ENCODE results near the gene TP53.
"Not testable (repeated sequence)": the region's sequence is repeated elsewhere in the genome, so short reads cannot be mapped to it uniquely, and the experiment has no call there.

Gene TP53

DNA sequence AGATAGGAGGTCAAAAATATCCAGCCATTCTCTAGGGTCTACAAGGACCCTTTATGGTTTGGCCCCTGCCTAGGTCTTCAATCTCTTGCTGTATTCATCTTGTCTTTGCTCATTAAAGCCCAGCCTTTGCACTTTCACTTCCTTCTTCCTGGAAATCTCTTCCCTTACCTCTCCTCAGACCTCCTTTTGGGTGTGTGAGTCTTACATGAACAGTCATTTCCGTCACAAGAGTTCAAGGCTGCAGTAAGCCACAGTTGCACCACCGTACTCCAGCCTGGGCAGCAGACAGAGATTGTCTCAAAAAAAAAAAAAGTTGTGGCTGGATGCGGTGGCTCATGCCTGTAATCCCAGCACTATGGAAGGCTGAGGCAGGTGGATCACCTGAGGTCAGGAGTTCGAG lies 42.5 kb downstream of the TP53 start:
- no peak for FAIRE-seq
- no peak for DNase-seq (ENCODE audit: insufficient read length)
- TF ChIP-seq TAF1 (IDR thresholded peaks at IDR 0.05; ENCODE audit: borderline replicate concordance, low read depth, low read length) (no peak), POLR2AphosphoS5 (IDR thresholded peaks at IDR 0.05; ENCODE audit: low read depth, low read length) (no peak), POLR2A (IDR thresholded peaks at IDR 0.05; ENCODE audit: low read depth, low read length) (no peak)

DNA sequence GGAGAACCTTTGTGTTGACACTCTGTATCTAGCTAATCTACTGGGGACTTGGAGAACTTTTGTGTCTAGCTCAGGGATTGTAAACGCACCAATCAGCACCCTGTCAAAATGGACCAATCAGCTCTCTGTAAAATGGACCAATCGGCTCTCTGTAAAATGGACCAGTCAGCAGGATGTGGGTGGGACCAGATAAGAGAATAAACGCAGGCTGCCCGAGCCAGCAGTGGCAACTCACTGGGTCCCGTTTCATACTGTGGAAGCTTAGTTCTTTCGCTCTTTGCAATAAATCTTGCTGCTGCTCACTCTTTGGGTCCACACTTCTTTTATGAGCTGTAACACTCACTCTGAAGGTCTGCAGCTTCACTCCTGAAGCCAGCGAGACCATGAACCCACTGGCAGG lies 45.7 kb downstream of the TP53 start:
- not testable (repeated sequence) for DNase-seq (ENCODE audit: insufficient read length); FAIRE-seq

DNA sequence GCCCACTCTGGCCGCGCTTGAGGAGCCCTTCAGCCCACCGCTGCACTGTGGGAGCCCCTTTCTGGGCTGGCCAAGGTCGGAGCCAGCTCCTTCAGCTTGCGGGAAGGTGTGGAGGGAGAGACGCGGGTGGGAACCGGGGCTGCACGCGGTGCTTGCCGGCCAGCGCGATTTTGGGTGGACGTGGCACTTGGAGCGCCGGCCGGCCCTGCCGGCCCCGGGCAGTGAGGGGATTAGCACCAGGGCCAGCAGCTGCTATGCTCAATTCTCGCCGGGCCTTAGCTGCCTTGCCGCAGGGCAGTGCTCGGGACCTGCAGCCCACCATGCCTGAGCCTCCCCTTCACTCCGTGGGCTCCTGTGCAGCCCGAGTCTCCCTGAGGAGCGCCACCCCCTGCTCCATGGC lies 46.5 kb downstream of the TP53 start:
- TF ChIP-seq POLR2AphosphoS5 (IDR thresholded peaks at IDR 0.05; ENCODE audit: low read depth, low read length): no peak
- TF ChIP-seq POLR2A (IDR thresholded peaks at IDR 0.05; ENCODE audit: low read depth, low read length): no peak
- TF ChIP-seq TAF1 (IDR thresholded peaks at IDR 0.05; ENCODE audit: borderline replicate concordance, low read depth, low read length): no peak
- FAIRE-seq: no peak
- no peak for DNase-seq (ENCODE audit: insufficient read length)

DNA sequence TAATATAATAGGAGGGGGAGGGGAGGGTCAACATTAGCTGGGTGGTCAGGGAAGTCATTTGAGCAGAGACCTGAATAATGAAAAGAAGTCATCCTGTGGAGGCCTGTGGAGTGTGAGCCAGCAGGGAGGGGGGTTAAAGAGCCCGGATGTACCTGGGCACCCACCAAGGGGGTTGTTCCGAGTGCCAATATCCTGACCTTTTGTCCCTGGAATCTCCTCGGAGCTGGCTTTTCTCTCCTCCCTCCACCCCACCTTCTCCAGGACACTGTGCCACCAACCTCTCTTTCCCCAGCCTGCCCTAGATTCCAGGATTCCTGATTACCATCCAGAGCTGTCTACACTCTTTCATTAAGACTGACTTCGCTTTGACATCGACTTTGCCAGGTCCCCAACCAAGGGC lies 51.1 kb downstream of the TP53 start:
- no peak for FAIRE-seq
- no peak for DNase-seq (ENCODE audit: insufficient read length)
- no peak for TF ChIP-seq TAF1 (IDR thresholded peaks at IDR 0.05; ENCODE audit: borderline replicate concordance, low read depth, low read length)
- TF ChIP-seq POLR2AphosphoS5 (IDR thresholded peaks at IDR 0.05; ENCODE audit: low read depth, low read length): no peak
- no peak for TF ChIP-seq POLR2A (IDR thresholded peaks at IDR 0.05; ENCODE audit: low read depth, low read length)

DNA sequence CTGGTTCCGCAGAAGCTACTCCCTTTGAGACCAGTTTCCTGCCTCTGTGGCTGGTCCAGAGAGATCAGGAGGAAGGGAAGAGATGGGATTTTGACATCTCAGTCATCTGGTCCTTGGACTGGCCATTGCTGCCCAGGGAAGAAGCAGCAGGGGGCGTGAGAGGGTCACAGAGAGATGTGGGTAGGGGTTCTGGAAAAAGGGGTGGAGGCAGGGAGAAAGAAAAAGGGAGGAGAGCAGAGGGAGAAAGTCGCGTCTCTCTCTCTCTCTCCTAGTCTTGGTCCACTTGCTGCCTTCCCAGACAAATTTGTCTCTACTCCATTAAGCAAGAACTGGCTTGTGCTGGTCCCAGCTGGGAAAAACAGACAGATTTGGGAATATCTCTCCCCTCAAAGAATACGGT lies 52.9 kb downstream of the TP53 start:
- DNase-seq (ENCODE audit: insufficient read length) (no peak), FAIRE-seq (no peak)
- TF ChIP-seq POLR2A (IDR thresholded peaks at IDR 0.05; ENCODE audit: low read depth, low read length): no peak
- TF ChIP-seq POLR2AphosphoS5 (IDR thresholded peaks at IDR 0.05; ENCODE audit: low read depth, low read length): no peak

DNA sequence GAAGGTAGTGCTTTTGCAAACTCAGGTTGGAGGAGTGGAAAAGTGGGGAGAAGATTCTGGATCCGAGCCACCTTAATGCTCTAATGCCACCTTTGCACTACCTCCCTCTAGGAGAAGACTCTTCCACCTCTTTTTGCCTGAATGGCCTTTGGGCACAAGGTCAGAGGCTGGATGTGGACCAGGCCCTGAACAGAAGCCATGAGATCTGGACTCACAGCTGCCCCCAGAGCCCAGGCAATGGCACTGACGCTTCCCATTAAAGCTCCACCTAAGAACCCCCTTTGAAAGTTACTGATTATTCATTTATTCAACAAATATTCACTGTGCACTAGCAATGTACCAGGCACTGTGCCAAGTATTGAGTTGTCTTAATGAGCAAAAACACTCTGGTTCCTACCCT lies 54.2 kb downstream of the TP53 start:
- FAIRE-seq: peak; percentile 70
- no peak for TF ChIP-seq POLR2A (IDR thresholded peaks at IDR 0.05; ENCODE audit: low read depth, low read length)
- no peak for TF ChIP-seq POLR2AphosphoS5 (IDR thresholded peaks at IDR 0.05; ENCODE audit: low read depth, low read length)
- no peak for TF ChIP-seq TAF1 (IDR thresholded peaks at IDR 0.05; ENCODE audit: borderline replicate concordance, low read depth, low read length)
- no peak for DNase-seq (ENCODE audit: insufficient read length)

DNA sequence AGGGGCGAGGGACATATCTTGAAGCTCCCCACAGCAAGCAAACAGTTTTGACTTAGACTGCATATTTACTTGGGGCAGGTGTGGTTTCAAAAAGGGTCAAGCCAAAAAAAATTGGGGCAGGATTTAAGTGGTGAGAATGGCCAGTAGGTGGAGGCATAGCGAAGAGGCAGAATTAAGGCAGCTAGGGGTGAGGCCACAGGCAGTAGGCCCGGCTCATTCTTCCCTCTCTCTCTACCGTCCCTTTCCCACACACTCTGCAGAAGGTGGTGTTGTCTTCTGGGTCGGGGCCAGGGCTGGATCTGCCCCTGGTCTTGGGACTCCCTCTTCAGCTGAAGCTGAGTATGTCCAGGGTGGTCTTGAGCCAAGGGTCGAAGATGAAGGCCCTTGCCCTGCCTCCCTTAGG lies 54.8 kb downstream of the TP53 start:
- DNase-seq (ENCODE audit: insufficient read length) (no peak), FAIRE-seq (no peak)
- no peak for TF ChIP-seq POLR2AphosphoS5 (IDR thresholded peaks at IDR 0.05; ENCODE audit: low read depth, low read length)
- TF ChIP-seq POLR2A (IDR thresholded peaks at IDR 0.05; ENCODE audit: low read depth, low read length): no peak
- no peak for TF ChIP-seq TAF1 (IDR thresholded peaks at IDR 0.05; ENCODE audit: borderline replicate concordance, low read depth, low read length)

DNA sequence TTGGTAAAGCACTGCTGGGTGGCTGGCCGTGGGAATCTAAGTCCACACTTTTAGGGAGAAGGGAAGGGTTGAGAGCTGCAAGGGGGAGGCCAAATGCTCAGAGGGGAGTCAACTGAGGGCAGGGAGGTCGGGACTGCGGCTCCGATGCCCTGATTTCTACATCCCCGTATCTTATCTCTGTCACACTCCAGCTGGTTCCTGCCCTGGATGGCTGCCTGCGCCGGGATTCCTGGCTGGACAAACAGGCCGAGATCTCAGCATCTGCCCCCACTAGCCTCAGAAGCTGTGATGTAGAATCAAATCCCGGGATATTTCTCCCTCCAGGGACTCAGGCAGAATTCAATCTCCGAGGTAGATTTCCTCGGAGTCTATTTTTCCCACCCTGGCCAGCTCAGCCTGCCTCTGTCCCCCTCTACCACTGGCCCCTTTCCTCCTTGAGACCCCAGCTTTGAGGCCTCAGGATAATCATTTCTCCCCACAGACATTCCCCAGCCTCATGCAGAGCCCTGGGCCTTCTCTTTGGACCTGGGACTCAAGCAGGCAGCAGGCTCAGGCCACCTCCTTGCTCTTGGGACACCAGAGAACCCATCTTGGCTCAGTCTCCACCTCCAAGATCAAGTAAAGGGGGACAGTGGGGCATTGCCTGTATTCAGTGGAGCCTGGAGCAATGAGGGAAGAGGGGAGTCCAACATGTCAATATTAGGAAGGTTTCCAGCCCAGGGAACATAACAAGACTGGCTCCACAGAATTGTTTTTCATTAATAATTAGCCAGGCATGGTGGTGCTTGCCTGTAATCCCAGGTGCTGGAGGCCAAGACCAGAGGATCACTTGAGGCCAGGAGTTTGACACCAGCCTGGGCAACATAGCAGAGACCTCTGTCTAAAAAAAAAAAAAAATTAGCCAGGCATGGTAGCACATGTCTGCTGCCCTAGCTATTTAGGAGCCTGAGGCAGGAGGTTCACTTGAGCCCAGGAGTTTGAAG lies 55.6 kb downstream of the TP53 start:
- DNase-seq (ENCODE audit: insufficient read length): no peak
- no peak for FAIRE-seq

DNA sequence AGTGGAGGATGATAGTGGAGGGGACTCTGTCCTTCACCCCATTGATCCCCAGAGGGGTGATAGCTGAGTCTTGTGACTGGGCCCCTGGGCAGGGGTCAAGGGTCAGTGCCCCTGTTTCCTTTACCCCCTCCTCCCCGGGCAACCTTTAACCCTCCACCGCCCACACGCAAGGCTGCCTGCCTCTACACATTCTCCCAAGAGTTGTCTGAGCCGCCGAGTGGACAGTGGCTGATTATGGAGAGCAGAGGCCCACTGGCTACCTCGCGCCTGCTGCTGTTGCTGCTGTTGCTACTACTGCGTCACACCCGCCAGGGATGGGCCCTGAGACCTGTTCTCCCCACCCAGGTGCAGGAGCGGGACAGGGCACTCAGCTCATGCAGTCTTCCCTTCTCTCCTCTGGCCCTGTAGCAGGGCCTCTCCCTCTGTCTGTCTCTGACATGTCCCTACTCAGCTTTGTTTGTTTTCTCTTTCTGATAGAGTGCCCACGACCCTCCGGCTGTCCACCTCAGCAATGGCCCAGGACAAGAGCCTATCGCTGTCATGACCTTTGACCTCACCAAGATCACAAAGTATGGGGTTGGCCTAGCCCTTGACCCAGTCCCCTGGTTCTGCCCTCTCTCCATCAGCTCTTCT lies 57.2 kb downstream of the TP53 start, which contains the start of gene SHBG:
Gene SHBG (plus strand): TSS at position 197 of the 633 bp plus-strand sequence. CDS start 38 bp downstream, at position 235.
- no peak for TF ChIP-seq POLR2A (IDR thresholded peaks at IDR 0.05; ENCODE audit: low read depth, low read length)
- TF ChIP-seq TAF1 (IDR thresholded peaks at IDR 0.05; ENCODE audit: borderline replicate concordance, low read depth, low read length): no peak
- FAIRE-seq (no peak), DNase-seq (ENCODE audit: insufficient read length) (no peak)

More for the DNA sequence above, 55.6 kb downstream of the TP53 start:
- TF ChIP-seq TAF1 (IDR thresholded peaks at IDR 0.05; ENCODE audit: borderline replicate concordance, low read depth, low read length): no peak
- no peak for TF ChIP-seq POLR2A (IDR thresholded peaks at IDR 0.05; ENCODE audit: low read depth, low read length)
- no peak for TF ChIP-seq POLR2AphosphoS5 (IDR thresholded peaks at IDR 0.05; ENCODE audit: low read depth, low read length)

DNA sequence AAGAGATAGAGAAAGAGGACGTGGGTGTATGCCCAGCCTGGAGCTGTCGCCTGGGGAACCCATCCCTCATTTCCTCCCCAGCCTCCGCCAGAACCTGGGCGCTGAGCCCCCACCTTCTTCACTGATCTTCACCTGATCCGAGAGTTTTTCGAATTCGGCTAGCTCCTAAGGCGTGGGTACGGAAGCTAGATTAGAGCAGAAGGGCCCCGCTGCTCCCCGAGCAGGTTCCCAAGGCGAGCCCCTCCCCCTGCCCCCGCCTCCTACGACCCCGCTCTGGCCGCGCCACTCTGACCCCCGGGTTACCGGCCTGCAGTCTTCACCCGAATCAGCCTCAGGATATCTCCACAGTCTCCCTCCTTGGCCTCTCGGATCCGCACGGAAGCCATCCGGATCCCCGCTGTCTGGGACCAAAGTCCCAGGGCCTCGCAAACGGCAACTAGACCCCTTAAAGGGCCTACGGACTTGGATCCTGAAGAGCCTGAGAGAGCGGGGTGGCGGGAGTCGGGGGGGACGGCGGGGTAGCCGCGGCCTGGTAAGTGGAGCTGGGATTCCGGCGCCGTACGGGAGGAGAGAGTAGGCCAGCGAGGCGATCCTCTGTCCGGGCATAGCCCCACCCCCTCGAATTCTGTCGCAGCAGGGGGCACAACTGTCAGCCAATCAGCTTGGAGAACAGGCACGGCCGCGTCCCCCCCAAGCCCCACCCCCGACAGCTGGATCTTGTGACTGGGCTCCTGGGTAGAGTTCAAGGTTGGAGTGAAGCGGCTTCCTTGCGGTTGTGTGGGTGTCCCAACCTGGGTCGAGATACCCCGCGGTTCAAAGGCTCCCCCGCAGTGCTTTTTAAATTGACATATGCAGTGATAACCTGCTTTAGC lies 59.8 kb downstream of the TP53 start, which contains the start of gene SAT2:
Gene SAT2 (minus strand): TSS at position 572 of the 872 bp plus-strand sequence. CDS start 186 bp downstream, at position 386.
- DNase-seq (ENCODE audit: insufficient read length): peak; percentile 100
- 0 out of 2 replicates have a peak, but pooled peaks have one; percentile 36 for TF ChIP-seq POLR2AphosphoS5 (IDR thresholded peaks at IDR 0.05; ENCODE audit: low read depth, low read length)
- TF ChIP-seq POLR2A (IDR thresholded peaks at IDR 0.05; ENCODE audit: low read depth, low read length): peak; percentile 62; the same call in 1 of the 2 replicates
- TF ChIP-seq TAF1 (IDR thresholded peaks at IDR 0.05; ENCODE audit: borderline replicate concordance, low read depth, low read length): no peak
- FAIRE-seq: peak; percentile 97

DNA sequence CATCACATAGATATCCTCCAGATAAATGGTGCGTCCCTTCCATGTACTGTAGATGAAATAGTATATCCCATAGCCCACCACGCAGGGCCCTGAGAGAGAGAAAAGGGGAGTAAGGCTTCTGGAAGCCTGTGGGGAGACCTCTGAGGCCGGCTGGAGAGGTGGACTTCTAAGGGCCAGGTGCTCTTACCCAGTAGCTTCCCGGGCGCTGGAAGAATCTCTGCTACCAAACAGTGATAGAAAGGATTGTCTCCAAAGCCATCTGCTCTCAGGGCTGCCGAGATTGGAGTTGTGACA lies 60.4 kb downstream of the TP53 start:
- FAIRE-seq (no peak), DNase-seq (ENCODE audit: insufficient read length) (no peak)
- TF ChIP-seq TAF1 (IDR thresholded peaks at IDR 0.05; ENCODE audit: borderline replicate concordance, low read depth, low read length): no peak
- TF ChIP-seq POLR2A (IDR thresholded peaks at IDR 0.05; ENCODE audit: low read depth, low read length): no peak
- no peak for TF ChIP-seq POLR2AphosphoS5 (IDR thresholded peaks at IDR 0.05; ENCODE audit: low read depth, low read length)

Measured in GM12892 (cell line).